Glutamatergic neuron (in vitro differentiated cells): ENCODE results near the gene SCMH1. TPM values are rescaled to one million over a fixed set of nuclear protein-coding genes. Genes with fewer than 3 reads are reported as not detected.

ENCODE experiments used
- DNase-seq: peaks from one replicate; pipeline ENCODE4 v3.0.0; 2022
- H3K27ac Mint-ChIP-seq: one replicate; pipeline ENCODE4 v1.8.0; 2020; ENCODE audit warnings: mild to moderate bottlenecking, mixed read lengths, inconsistent platforms; ENCODE audit not compliant: unreplicated experiment
- H3K27me3 Mint-ChIP-seq: one replicate; pipeline ENCODE4 v1.8.0; 2020; ENCODE audit warnings: mild to moderate bottlenecking, moderate library complexity, mixed read lengths, inconsistent platforms; ENCODE audit not compliant: unreplicated experiment
- H3K36me3 Mint-ChIP-seq: one replicate; pipeline ENCODE4 v1.8.0; 2020; ENCODE audit warnings: mild to moderate bottlenecking, mixed read lengths, inconsistent platforms; ENCODE audit not compliant: unreplicated experiment
- H3K4me1 Mint-ChIP-seq: one replicate; pipeline ENCODE4 v1.8.0; 2020; ENCODE audit warnings: mild to moderate bottlenecking, low read depth, mixed read lengths, inconsistent platforms; ENCODE audit not compliant: unreplicated experiment
- H3K4me3 Mint-ChIP-seq: one replicate; pipeline ENCODE4 v1.8.0; 2020; ENCODE audit warnings: mild to moderate bottlenecking, mixed read lengths, inconsistent platforms; ENCODE audit not compliant: unreplicated experiment
- H3K9me3 Mint-ChIP-seq: one replicate; pipeline ENCODE4 v1.8.0; 2020; ENCODE audit warnings: mild to moderate bottlenecking, moderate library complexity, mixed read lengths, inconsistent platforms; ENCODE audit not compliant: unreplicated experiment
- total RNA-seq: library from RNA; stranded (reverse); fragmentation: NEBNext Ultra II Directional; extraction: Animal tissue kit (Norgen Biotek cat#: 25700); gene quantifications from one replicate; pipeline ENCODE4 v1.2.1, GENCODE V29; 2021; ENCODE audit not compliant: unreplicated experiment
- TF ChIP-seq, protein P1 (sequence below): fragments of 200-600 bp; sonication (generic); IDR thresholded peaks from one replicate; pipeline ENCODE4 v1.5.0; 2021; ENCODE audit not compliant: partially characterized antibody, unreplicated experiment

Gene SCMH1
- total RNA-seq, 1 donor from 2014 or later: 17.8 TPM

- TF ChIP-seq, protein P1, sequence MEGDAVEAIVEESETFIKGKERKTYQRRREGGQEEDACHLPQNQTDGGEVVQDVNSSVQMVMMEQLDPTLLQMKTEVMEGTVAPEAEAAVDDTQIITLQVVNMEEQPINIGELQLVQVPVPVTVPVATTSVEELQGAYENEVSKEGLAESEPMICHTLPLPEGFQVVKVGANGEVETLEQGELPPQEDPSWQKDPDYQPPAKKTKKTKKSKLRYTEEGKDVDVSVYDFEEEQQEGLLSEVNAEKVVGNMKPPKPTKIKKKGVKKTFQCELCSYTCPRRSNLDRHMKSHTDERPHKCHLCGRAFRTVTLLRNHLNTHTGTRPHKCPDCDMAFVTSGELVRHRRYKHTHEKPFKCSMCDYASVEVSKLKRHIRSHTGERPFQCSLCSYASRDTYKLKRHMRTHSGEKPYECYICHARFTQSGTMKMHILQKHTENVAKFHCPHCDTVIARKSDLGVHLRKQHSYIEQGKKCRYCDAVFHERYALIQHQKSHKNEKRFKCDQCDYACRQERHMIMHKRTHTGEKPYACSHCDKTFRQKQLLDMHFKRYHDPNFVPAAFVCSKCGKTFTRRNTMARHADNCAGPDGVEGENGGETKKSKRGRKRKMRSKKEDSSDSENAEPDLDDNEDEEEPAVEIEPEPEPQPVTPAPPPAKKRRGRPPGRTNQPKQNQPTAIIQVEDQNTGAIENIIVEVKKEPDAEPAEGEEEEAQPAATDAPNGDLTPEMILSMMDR: no peak
- Mint-ChIP-seq H3K27ac (peak overlapping the region; percentile 12), H3K36me3 (peaks cover 5% of the 10 kb centered on the region), H3K9me3 (peaks cover 11% of the 10 kb centered on the region), H3K4me1 (peaks cover 16% of the 10 kb centered on the region), H3K4me3 (no peak overlapping the region), H3K27me3 (no peaks in the 10 kb centered on the region)
- no peak for DNase-seq
Measured at GRCh38 chr1:41014871-41015270, 227.2 kb downstream of the SCMH1 start.

DNA sequence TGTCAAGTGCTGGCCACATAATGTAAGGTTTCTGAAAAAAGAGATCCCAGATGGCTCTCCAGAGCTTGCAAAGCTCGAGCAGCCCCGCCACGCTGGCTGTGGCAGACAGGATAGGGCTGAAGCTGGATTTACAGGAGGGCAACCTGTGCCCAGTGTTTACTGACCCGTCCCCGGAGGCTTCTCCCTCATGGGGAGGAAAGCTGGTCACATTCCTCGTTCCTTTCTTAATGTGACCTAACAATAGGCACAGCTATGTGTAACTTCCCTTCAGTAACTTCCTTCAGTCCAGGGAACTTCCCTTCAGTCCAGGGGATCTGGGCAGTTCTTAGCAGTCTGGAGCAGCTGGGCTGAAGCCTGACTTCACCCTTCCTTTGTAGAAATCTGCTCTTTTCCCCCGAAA lies 228.3 kb downstream of the SCMH1 start:
- Mint-ChIP-seq H3K27ac (no peak overlapping the region), H3K9me3 (peaks cover 4% of the 10 kb centered on the region), H3K36me3 (peaks cover 5% of the 10 kb centered on the region)

GRCh38 chr1:41013024-41013423 lies 229.1 kb downstream of the SCMH1 start:
- DNase-seq: no peak
- no peaks in the 10 kb centered on the region for H3K27me3 Mint-ChIP-seq
- TF ChIP-seq, protein P1: no peak
- H3K4me3 Mint-ChIP-seq: no peak overlapping the region
- H3K36me3 Mint-ChIP-seq: peaks cover 5% of the 10 kb centered on the region
- peaks cover 8% of the 10 kb centered on the region for H3K4me1 Mint-ChIP-seq
- H3K9me3 Mint-ChIP-seq: peaks cover 3% of the 10 kb centered on the region
- no peak overlapping the region for H3K27ac Mint-ChIP-seq

More for the DNA sequence above, 228.3 kb downstream of the SCMH1 start:
- H3K4me3 Mint-ChIP-seq: no peak overlapping the region
- H3K4me1 Mint-ChIP-seq: peaks cover 8% of the 10 kb centered on the region
- H3K27me3 Mint-ChIP-seq: no peaks in the 10 kb centered on the region
- no peak for DNase-seq
- TF ChIP-seq, protein P1: no peak

DNA sequence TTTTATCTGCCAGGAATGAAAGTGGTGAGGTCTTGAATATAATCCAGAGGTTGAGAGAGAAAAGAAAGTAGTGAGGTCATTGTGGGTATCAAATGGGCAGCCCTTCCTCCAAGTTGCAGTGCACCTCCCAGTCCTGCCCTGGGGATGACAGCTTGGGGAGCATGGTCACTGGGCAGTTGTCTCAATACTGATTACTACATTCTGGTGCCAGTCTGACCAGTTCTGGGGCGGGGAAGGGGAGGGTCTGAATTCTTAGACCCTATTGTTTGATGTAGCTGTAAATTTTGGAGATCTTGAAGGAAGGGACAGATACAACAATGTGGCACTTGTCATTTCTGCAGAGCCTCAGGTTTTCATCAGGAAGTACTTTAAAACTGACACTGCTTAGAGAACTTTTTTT lies 231.8 kb downstream of the SCMH1 start:
- H3K27ac Mint-ChIP-seq: no peak overlapping the region
- peaks cover 8% of the 10 kb centered on the region for H3K4me1 Mint-ChIP-seq
- TF ChIP-seq, protein P1: no peak
- H3K36me3 Mint-ChIP-seq: peaks cover 5% of the 10 kb centered on the region
- no peak for DNase-seq
- H3K27me3 Mint-ChIP-seq: no peaks in the 10 kb centered on the region
- H3K9me3 Mint-ChIP-seq: peaks cover 3% of the 10 kb centered on the region
- H3K4me3 Mint-ChIP-seq: no peak overlapping the region

DNA sequence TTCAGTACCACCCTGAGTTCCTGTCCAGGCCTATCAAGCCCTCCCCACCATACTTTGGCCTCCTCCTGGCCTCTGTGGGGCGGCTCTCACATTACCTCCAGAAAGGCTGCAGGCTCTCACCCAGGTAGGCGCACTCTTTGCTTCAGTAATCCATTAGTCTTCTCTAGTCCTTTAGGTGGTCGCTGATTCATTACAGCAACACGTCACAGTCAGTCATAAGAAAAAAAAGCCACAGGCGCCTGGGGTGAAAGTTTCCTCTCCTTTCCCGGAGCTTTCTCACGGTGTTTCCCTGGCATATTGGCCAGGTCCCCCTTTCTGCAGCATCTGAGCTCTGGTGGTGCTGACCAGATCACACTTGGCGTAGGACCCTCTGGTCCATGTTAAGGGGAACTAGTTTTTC lies 232.6 kb downstream of the SCMH1 start:
- no peak overlapping the region for H3K4me3 Mint-ChIP-seq
- H3K4me1 Mint-ChIP-seq: peaks cover under 1% of the 10 kb centered on the region
- H3K27ac Mint-ChIP-seq: no peak overlapping the region
- H3K36me3 Mint-ChIP-seq: peaks cover 1% of the 10 kb centered on the region
- H3K27me3 Mint-ChIP-seq: no peaks in the 10 kb centered on the region
- H3K9me3 Mint-ChIP-seq: no peaks in the 10 kb centered on the region
- TF ChIP-seq, protein P1: no peak
- DNase-seq: no peak
